Stimulated activated CD4-positive, alpha-beta T cell treated with anti-CD3 and anti-CD28 coated beads, Interleukin-15, amount 100 ng/mL, for 24 hours (primary cell): ENCODE measurements around the gene SYTL2.

ENCODE experiments used
- DNase-seq: peaks from one replicate; pipeline ENCODE4 v3.0.0-alpha.2; 2020

The SYTL2 gene

GRCh38 chr11:85725510-85726258 lies 85.3 kb downstream of the SYTL2 start:
- DNase-seq, result no peak

- no peak for DNase-seq
These were observed 86.0 kb downstream of the SYTL2 start for GRCh38 chr11:85724748-85725465.

- no peak for DNase-seq
These were observed 87.9 kb downstream of the SYTL2 start for GRCh38 chr11:85723088-85723487.

GRCh38 chr11:85721191-85721590 lies 89.8 kb downstream of the SYTL2 start:
- DNase-seq, result no peak

GRCh38 chr11:85718991-85719807 lies 91.7 kb downstream of the SYTL2 start:
- DNase-seq, result no peak

- no peak for DNase-seq
These were observed 92.6 kb downstream of the SYTL2 start for GRCh38 chr11:85718126-85718943.

- DNase-seq, result no peak
These were observed 93.5 kb downstream of the SYTL2 start for GRCh38 chr11:85717429-85717828.

- DNase-seq, result no peak
These were observed 98.0 kb downstream of the SYTL2 start for GRCh38 chr11:85712953-85713352.

- no peak for DNase-seq
These were observed 100.0 kb downstream of the SYTL2 start for GRCh38 chr11:85710917-85711316.

GRCh38 chr11:85709941-85710702 lies 100.8 kb downstream of the SYTL2 start:
- DNase-seq, result no peak

GRCh38 chr11:85705800-85706199 lies 105.1 kb downstream of the SYTL2 start:
- no peak for DNase-seq

- DNase-seq, result no peak
These were observed 106.0 kb downstream of the SYTL2 start for GRCh38 chr11:85704967-85705366.

GRCh38 chr11:85699957-85700741 lies 110.8 kb downstream of the SYTL2 start:
- DNase-seq, result no peak

GRCh38 chr11:85698195-85698594 lies 112.7 kb downstream of the SYTL2 start:
- DNase-seq, result no peak

- no peak for DNase-seq
These were observed 113.2 kb downstream of the SYTL2 start for GRCh38 chr11:85697747-85698146.

GRCh38 chr11:85695546-85695945 lies 115.4 kb downstream of the SYTL2 start:
- no peak for DNase-seq

GRCh38 chr11:85694385-85694980 lies 116.5 kb downstream of the SYTL2 start:
- DNase-seq, result no peak

GRCh38 chr11:85685820-85686459 lies 125.0 kb downstream of the SYTL2 start, which contains the start of gene CCDC89:
TSS of gene CCDC89 (minus strand) at chr11:85686195. CDS start at chr11:85686130, 65 bp downstream.
- DNase-seq, result no peak

GRCh38 chr11:85685125-85685819 lies 125.7 kb downstream of the SYTL2 start:
- DNase-seq, result no peak
